GM18505 (cell line): Measurements from ENCODE around the gene ANXA11.
"Not testable (repeated sequence)": the region's sequence is repeated elsewhere in the genome, so short reads cannot be mapped to it uniquely, and the experiment has no call there.

Experiments
- ATAC-seq: cut with Tn5 transposase; IDR thresholded peaks from one replicate; pipeline ENCODE4 v1.9.1; 2021; ENCODE audit not compliant: unreplicated experiment
- POLR2A ChIP-seq: IDR thresholded peaks from 4 replicates; pipeline ENCODE4 v1.6.1; 2011; ENCODE audit warnings: borderline replicate concordance; ENCODE audit not compliant: insufficient read depth, insufficient read length; ENCODE audit errors: extremely low read depth

ANXA11 gene

GRCh38 chr10:80211786-80212185 lies 6.4 kb upstream of the ANXA11 start:
- no peak for ATAC-seq
- no peak for TF ChIP-seq POLR2A

DNA sequence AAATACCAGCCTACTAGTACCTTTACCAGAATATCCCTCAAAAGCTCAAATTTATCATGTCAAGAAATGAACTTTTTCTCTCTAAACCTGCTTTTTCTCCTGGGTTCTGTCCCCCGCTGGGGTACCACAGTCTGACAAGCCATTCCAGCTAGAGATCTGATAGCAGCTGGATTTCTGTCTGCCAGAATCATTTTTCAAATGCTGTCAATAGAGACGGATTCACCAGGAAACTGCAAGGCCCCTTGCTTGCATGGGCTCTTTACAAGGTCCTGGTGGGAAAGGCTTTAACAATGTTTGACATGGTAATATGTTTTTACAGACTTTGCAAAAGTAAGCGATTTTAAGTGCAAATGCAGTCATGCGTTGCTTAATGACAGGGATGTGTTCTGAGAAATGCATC lies 4.9 kb upstream of the ANXA11 start:
- TF ChIP-seq POLR2A, result no peak
- ATAC-seq, result no peak

GRCh38 chr10:80207768-80208370 lies 2.5 kb upstream of the ANXA11 start:
- ATAC-seq, result no peak
- TF ChIP-seq POLR2A, result no peak

DNA sequence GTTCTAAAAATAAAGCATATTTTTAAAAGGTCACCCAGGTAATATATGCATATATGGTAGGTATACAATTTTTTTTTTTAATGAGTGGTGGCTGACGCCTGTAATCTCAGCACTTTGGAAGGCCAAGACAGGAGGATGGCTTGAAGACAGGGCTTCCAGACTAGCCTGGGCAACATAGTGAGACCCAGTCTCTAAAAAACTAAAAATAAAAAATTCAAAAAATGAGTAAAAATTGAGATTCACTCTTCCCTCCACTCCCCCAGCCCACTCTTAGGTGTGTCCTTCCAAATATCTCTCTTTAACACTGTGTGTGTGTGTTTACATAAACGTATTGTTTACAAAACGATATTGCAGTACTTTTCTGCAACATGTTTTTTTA lies 929 bp upstream of the ANXA11 start:
- TF ChIP-seq POLR2A, result no peak
- no peak for ATAC-seq

- peak; percentile 43 for ATAC-seq
- no peak for TF ChIP-seq POLR2A
These were observed 460 bp downstream of the ANXA11 start for GRCh38 chr10:80204677-80205476.

- TF ChIP-seq POLR2A, result no peak
- ATAC-seq, result no peak
These were observed 1.3 kb downstream of the ANXA11 start for GRCh38 chr10:80203835-80204676.

DNA sequence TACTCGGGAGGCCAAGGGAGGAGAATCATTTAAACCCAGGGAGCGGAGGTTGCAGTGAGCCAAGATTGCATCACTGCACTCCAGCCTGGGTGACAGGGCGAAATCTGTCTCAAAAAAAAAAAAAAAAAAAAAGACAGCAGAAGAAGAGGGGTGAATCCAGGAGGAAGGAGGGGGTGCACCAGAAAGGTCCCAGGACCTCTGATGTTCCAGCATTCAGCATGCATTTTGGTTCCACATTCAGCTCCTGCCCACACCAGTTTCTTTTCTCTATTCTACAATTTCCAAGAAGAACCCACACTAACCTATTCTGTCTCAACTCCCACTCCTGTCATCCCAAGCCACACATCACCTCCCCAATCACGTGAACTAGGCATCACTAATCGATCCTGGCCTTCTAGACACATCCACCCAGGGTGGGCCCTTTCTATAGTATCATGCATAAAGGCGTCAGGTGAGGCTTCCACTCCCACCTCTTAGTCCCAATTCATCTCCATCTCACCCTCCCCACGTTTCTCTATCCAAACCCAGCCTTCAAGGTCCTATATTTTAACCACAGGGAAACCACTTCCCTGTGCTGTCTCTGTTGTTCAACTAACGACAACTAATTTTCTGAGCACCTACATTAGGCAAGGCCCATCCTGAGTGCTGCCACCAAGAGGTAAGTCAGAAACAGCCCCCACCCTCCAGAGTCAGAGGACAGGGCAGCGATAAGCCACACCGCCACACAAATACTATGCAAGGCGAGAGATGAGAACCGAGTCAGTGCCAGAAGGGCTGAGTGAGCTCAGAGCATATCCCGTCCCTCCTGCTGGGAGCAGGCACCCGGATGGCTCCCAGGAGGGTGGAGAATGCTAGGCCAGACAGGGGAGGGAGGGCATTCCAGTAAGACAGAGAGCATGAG lies 2.2 kb downstream of the ANXA11 start:
- peak; percentile 51 for ATAC-seq
- peak; percentile 37 for TF ChIP-seq POLR2A

- ATAC-seq, result not testable (repeated sequence)
These were observed 2.8 kb downstream of the ANXA11 start for GRCh38 chr10:80202530-80202929.

GRCh38 chr10:80201608-80202141 lies 3.7 kb downstream of the ANXA11 start:
- ATAC-seq, result no peak
- TF ChIP-seq POLR2A, result no peak

DNA sequence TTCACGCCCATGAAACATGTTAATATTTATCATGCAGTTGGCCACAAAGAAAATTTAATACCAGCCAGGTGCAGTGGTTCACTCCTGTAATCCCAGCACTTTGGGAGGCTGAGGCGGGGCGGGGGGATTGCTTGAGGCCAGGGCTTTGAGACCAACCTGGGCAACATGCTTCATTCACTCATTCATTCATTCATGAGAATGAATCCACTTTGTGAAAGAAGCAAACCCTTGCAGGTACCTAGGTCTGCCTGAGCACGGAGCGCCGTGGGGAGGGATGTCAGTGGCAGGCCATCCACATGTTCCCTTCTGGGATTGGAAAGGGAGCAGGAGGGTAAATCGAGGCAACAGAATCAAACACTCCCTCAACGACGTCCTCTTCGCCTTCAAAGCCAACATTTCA lies 4.7 kb downstream of the ANXA11 start:
- no peak for ATAC-seq
- no peak for TF ChIP-seq POLR2A

DNA sequence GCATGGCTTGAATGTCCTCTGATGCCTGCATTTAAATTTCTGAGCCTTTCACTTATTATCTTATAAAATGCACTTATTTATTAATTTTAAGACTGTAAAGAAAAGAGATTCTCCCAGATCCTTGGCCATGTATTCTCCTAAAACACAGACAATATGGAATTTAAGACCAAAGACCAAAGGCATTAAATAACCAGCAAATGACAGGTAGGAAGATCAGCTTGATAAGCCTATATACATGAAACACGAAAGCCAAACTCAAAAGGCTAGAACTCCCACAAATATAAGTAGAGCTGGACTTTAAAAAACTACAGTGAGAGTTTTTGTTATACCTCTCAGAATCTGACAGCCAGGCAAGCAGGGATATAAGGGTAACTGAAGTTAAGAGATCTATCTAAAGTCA lies 5.1 kb downstream of the ANXA11 start:
- ATAC-seq, result no peak
- no peak for TF ChIP-seq POLR2A

GRCh38 chr10:80199828-80200227 lies 5.5 kb downstream of the ANXA11 start:
- no peak for TF ChIP-seq POLR2A
- ATAC-seq, result no peak
